GM18520 (cell line): ENCODE measurements around the gene MACC1.

Source experiments
- ATAC-seq: cut with Tn5 transposase; IDR thresholded peaks from one replicate; pipeline ENCODE4 v1.9.1; 2021; ENCODE audit not compliant: unreplicated experiment

Gene MACC1

DNA sequence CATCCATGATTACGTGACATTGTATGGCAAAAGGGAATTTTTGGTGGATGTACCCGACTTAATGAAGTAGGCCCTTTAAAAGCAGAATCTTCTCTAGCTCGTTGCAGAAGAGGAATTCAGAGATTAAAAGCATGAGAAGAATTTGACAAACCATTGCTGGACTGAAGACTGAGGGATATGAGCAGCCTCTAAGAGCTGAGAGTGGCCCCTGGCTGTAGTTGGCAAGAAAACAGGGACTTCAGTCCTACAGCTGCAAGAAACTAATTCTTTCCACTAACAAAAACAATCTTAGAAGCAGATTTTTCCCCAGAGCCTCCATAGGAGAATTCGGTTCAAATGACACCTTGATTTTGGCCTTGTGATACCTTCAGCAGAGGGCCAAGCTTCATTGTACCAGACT, 34.1 kb downstream of the MACC1 start:
- ATAC-seq, result no peak

DNA sequence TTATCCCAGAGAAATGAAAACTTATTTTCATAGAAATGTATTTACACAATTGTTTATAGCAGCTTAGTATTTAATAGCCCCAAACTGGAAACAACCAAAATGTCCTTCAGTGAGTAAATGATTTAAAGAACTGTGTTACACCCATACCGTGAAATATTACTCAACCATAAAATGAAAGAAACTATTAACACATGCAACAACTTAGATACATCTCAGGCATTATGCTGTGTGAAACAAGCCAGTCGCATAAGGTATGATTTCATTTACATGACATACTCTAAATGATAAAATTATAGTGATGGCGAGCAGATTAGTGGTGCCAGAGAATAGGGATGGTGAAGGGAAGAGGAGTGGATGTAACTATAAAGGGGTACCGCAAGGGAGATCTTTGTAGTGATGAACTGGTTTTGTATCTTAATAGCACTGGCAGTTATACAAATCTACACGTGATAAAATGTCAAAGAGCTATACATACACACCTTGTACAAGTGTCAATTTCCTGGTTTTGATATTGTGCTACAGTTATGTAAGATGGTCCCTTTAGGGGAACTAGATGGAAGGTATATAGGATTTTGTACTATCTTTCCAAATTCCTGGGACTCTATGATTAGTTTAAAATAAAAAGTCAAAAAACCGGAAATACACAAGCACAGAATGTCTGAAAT, 40.5 kb downstream of the MACC1 start:
- ATAC-seq, result no peak

DNA sequence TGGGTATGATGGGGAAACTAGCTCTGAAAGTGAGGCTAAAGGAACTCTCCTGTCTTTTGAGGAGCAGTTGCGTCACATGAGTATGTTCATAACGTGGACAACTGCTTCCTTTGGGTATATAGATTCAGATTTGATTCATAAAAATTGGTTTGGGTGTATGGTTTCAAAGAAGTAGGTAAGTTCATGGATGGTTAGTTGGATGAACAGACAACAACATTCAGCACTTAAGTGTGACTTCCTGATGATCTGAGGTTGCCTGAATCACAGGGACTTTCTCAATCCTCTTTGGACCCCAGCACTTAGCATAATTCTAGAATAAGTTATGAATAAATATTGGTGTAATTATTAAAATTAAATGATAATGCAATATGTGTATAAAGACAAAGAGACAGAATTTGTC, 43.4 kb downstream of the MACC1 start:
- no peak for ATAC-seq

DNA sequence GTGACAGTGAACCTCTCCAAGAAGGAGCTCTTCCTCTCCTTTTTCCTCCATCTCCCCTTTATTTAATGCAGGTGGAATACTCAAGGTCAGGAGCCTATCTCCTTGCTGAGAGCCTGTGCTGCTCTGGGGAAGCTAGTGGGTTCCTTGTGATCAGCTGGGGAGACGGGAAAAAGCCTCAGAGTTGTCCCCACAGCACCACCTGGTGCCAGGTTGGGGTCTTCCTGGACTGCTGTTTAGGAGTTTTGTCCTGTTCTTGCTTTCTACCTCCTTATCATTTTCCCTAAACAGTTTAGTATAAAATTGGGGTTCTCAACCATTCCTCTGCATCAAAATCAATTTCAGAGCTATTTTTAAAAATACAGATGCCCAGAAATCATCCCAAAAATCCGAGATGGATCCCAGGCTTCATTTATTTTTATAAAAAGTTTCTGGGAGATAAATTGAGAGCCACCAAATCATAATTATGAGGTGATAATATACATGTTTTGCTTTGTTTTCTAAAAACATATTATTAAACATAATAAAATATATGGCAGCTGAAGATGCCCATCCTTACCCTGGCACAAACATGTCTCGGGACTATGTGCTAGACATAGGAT, 44.3 kb downstream of the MACC1 start:
- no peak for ATAC-seq

DNA sequence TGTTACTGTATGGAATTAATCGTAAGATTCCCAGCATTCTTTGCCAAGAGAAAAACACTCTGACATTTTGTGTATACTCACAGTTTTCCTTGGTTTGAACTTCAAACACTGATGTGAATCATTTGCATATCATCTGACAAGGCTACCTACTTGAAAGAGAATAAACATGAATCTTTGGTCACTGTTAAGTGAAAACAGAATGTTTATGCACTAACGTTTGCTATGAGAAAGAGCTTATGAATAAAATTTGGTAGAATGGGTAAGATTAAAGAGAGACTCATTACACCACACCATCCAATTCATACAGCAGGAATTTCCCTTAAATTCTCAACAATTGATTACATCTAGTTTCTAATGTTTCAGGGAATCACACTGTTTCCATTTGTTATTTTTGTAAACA, 46.6 kb downstream of the MACC1 start:
- ATAC-seq, result no peak

DNA sequence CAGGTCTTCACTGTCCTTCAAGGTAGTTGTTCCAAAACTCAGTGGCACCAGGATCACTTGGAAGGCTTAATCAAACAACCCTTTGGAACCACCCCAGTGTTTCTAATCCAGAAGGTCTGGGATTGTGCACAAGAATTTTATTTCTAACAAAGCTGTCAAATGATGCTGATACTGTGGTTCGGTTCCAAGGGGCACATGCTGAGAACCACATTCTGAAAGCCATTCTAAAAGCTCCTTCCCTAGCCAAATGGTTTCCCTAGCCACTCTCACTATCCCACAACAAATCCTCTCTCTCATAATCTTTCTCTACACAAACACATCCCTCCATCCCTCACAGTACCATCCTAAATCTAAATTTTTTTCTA, 52.1 kb downstream of the MACC1 start:
- ATAC-seq, result no peak

DNA sequence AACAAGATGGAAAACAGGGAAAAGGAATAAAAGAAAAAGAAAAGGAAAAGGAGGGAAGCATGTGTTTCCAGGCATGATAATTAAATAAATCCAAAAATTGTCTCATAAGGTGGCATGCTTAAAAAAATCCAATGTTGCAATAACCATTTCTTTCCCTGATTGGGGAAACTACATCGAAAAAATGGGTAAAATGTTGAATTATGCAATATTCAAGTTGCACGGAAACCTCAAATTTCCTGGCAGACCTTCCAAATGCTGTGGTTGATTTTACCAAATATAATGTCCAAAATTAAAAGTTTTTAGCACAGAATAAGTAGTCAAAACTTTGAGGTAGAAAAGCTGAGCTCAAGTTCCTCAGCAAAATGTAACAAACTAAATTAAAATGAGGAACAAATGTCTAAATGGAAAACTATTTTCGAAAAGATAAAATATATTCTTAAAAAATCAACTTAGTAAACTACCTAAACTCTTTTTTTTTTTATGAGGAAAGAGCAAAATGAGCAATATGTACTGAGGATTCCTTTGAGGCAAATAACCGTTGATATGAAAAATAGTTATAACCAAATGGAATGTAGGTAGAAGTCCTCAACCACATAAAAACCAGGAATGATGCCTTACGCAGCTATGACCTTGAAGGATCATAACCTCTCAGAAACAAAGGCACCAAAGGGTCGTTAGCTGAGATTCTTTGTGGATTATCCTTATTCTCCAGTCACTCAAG, 52.6 kb downstream of the MACC1 start:
- no peak for ATAC-seq

DNA sequence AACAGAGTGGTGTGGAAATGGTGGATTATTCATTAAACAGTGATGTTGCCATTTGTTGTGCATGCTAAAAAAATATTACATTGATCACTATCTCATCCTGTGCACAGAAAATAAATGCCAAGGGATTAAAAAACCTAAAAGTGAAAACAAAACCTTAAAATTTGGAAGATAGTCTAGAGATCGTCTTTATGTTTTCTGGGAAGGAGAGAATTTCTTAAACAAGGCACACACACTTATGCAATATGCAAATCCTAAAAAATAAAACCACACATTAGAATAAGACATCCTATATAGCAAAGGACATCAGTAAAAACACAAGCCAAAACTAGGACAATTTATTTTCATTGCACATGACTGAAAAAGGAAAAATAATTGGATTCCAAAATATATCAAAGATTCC, 54.5 kb downstream of the MACC1 start:
- no peak for ATAC-seq

DNA sequence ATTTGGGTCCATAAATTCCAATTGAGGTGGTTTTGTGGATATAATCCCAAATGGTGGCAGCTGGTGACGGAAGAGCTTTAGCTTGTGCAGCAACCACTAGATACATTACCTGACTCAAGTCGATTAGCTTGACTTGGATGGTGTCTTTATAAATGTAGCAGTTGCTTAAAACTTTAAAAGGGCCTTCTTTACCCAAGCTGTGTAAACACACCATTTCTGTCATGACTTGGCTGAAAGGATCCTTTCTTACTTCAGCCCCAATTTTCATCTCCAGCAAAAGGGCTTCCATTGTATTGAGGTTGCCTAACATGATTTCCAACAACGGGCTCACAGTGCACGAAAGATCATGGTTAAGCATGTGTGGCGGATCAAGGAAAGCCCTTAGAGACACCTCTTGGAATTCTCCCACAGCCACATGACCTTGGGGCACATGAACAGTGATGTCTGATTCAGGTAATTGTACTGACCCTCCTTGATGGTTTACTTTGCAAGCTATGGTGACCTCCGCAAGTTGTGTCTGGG, 57.9 kb downstream of the MACC1 start:
- no peak for ATAC-seq

DNA sequence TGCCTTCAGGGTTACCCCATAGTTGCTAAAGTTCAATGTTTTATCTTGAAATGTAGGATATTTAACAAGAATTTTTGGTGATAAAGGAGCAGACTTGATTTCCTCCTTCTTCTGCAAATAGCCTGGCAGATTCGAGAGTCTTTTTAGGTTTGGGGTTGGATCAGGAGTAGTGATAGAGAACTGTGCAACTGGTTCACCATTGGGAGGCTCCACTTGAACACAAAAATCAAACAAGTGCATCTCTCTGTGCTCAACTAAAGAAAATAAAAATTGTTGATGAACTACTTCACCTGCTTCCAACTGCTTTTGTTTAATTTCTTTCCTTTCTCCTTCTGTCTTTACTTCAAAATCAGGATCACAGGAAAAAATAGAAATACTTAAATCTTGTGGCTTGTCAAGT, 58.5 kb downstream of the MACC1 start:
- no peak for ATAC-seq

DNA sequence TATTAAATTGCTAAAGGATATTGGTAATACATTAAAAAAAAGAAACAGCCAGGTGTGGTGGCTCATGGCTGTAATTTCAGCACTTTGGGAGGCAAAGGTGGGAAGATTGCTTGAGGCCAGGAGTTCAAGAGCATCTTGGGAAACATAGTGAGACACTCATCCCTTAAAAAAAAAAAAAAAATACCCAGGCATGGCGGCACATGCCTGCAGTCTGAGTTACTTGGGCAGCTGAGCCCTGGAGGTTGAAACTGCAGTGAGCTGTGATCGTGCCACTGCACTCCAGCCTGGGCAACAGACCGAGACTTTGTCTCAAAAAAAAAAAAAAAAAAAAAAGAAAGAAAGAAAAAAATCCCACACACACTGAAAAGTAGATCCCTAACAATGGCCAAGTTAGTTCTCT, 59.7 kb downstream of the MACC1 start:
- no peak for ATAC-seq

DNA sequence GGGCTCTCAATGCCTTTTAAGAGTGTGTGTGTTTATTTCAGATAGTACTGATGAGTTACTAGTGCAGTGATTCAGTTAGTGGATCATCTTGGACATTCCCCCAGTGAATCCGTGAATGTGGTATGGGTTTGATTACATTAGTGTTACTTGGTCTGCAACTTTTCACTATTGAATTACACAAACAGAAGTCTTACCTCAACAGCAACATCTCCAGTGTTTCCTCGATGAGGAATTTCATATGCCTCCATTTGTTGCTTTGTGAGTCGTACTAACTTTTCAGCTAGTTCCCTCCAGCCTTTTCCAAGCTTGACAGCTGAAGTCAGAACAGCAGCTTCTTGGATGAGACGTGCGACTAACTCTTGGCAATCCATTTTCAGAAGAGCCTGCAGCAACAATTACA, 63.2 kb downstream of the MACC1 start:
- no peak for ATAC-seq

DNA sequence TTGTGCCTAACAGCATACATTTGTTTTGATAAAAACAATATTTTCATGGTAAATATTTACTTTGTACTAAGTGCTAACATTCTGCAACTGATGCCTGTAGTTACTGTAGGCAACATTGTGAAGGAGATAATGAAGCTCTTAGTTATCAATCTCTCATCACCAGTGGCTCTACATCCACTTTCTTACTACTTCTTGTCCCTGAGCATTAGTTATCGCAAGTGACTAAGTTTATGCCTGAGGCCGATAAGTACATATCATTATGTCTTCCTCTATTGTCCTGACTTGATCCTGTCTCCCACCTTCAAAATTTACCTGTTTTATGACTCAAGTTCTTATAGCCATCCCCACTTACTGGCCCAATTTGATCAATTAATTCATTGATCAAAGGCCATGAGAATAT, 63.6 kb downstream of the MACC1 start:
- ATAC-seq, result no peak

DNA sequence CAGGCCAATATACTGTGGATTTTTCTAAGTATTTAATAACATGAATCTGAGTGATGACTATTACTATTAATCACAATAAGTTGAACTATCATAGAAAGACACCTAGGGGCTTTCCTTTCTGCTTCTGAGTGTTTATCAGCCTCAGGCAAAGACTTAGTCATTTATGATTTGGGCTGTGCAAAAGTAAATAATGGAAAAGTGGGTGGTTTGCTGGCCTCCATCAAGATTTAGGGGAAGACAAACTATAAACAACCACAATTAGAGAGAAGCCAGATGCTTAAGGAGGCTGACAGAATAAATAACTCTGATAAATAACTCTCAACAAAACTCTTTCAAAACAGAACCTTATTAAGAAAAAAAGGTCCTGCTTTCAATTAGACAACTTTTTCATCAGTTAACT, 64.7 kb downstream of the MACC1 start:
- no peak for ATAC-seq

DNA sequence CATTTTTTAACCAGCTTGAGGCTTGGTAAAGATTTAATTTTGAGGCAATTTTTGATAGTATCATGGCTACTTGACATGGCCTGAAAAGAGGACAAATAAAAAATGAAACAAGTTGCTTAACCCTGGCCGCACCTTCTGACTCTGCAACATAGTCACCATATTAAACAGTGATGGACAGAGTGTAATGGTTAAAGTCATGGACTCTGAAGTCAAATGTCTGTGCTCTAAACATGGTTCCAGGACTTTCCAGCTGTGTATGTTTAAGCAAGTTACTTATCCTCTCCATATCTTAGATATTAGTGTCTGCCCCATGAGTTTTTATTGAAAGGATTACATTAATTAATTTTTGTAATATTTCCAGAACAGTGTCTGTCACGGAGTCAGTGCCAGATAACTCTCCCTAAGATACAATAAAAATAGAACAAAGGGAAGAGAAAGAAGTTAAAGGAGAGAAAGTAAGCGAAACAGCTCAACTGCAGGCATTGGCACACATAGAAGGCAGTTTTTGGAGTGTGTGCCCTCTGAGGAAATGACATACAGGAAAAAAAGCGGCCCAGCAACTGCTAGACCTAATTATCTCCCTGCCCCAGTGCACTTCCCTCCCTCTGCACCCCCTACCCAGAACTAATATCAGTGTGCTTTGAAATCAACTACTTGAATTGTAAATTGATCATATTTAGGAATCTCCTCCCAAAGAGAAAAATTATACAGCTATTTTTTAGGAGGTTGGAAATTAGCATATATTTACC, 65.3 kb downstream of the MACC1 start:
- ATAC-seq, result no peak

DNA sequence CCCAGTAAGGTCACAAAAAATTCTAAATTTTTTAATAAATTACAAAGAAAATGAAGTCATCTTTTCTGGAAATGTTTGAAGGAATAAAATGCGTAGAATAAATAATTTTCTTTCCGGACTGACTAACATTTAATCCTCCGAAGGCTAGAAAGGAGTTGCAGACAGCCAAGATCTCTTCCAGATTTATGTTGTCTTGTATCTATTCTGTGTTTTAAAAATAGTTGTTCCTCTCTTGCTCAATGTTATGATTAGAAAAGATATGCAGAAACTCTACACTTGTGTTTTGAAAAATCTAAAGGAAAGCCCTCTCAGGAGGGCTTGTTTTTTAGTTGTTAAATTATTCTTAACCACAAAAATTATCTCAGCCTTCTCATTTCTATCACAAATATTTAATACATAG, 70.7 kb downstream of the MACC1 start:
- ATAC-seq, result no peak

DNA sequence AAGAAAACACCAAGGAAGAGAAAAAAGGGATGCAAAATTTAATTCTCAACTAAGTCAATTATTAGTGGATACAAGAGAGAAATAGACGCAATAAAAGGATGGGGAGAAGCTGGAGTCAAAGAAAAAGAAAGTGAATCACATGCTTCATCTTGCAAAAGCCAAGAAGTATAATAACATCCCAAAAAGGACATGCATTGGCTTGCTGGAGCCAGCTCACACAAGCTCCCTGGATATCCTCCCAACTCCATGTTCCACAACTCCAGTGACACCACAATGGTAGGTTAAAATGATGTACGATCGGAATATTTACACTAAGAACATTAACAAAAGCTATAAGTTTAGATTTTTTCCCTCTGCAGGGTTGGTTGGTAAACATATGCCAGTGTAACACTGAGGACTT, 72.4 kb downstream of the MACC1 start:
- ATAC-seq, result no peak

DNA sequence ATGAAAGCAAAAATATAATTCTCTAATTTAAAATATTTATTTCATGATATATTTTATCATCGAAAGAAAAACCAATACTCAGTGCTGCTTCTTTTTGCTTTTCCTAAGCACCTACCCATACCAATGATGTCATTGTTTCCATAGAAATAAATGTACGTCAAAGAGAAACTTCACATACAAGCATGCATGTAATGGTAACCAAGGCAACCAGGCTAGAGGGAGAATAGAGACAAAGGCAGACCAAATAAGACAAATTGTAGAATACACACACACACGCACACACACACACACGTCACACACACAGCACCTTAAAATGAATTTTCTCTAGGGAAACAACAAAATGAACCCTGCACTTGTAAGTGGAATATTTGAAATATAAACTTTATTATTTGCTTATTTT, 75.5 kb downstream of the MACC1 start:
- ATAC-seq, result no peak

DNA sequence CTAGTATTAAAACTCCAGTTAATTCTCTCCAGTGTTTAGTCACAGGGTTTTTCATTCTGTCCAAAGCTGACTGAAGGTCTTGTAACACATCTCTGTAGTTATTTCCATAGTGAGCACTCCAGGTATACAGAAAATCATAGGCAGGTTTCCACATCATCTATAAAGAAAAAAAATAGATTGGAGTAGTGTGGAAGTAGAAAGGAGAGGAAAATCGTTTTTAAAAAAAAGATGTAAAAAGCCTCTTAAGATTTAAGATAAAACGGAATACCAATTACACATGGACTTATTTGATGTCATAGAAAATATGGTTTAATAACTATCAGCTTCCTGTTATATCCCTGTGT, 76.2 kb downstream of the MACC1 start:
- no peak for ATAC-seq

DNA sequence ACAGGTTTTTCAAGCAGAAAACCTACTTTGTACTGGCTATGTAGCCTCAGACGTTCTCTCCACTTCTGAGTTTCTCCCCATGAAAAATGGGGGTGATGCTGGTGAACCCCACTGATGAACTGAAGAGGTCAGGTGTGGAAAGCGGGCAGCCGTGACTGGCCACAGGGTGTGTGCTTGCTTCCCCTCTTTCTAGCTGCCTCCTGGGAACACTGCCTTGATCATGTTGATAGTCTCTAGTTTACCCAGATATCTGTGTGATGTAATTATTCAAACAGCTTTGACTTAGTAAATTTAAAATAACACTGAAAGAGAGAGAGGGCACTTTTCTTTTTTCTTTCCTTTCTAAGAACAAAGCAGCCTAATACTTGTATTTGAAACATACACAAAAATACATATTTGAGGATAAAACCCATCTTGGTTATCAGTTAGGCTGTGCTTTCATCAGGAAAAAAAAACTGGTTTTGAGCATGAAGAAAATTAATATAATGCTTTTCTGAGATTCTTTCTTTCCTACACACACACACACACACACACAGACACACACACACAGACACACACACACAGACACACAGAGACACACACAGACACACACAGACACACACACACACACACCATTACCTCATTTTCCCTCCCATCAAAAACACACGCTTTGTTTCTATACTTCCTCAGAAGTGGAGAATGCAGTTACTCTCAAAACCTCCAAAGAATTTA, 76.7 kb downstream of the MACC1 start:
- no peak for ATAC-seq

DNA sequence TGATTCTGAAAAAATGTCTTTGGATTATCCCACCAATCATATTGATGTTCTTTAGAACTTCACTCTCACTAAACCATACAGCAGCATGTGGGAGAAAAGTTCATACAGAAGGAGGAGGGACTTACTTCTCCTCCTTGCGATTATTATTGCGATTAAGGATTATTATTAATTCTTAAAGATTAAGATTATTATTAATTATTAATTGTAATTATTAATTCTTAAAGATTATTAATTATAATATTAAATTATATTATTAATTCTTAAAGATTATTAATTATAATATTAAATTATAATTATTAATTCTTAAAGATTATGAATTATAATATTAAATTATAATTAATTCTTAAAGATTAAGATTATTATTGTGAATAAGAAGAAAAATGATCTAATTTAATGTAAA, 80.5 kb downstream of the MACC1 start:
- no peak for ATAC-seq
